Measurements from ENCODE around the gene TMPRSS9. TPM values are rescaled to one million over a fixed set of nuclear protein-coding genes. Genes with fewer than 3 reads are reported as not detected.

TMPRSS9 gene
- total RNA-seq, 2 donors from 2014 or later: not detected

DNA sequence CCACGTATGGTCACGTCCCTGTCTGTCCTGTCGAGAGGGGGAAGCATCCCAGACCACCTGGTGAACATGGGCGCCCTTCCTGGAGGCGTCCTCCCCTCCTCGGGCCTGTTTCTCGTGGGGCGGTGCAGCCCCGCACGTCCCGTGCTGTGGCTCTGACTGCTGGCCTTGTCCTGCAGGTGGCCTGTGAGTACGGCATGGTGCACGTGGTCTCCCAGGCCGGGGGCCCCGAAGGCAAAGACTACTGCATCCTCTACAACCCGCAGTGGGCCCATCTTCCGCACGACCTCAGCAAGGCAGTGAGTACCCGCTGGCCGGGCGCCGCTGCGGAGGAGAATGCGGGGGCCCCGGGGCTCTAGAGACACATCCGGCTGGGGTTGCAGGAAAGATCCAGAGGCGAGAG, 25.6 kb upstream of the TMPRSS9 start:
- H3K27ac ChIP-seq: no peak overlapping the region
- peaks cover 0 to 44% of the 10 kb centered on the region in 2 donors for H3K4me1 ChIP-seq
- H3K4me3 ChIP-seq: no peak overlapping the region
- H3K36me3 ChIP-seq: no peaks in the 10 kb centered on the region
- no peaks in the 10 kb centered on the region for H3K9me3 ChIP-seq
- TF ChIP-seq, protein P1, sequence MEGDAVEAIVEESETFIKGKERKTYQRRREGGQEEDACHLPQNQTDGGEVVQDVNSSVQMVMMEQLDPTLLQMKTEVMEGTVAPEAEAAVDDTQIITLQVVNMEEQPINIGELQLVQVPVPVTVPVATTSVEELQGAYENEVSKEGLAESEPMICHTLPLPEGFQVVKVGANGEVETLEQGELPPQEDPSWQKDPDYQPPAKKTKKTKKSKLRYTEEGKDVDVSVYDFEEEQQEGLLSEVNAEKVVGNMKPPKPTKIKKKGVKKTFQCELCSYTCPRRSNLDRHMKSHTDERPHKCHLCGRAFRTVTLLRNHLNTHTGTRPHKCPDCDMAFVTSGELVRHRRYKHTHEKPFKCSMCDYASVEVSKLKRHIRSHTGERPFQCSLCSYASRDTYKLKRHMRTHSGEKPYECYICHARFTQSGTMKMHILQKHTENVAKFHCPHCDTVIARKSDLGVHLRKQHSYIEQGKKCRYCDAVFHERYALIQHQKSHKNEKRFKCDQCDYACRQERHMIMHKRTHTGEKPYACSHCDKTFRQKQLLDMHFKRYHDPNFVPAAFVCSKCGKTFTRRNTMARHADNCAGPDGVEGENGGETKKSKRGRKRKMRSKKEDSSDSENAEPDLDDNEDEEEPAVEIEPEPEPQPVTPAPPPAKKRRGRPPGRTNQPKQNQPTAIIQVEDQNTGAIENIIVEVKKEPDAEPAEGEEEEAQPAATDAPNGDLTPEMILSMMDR (IDR thresholded peaks at IDR 0.05): no peak
- DNase-seq (ENCODE audit: low spot score): no peak
- no peaks in the 10 kb centered on the region for H3K27me3 ChIP-seq

DNA sequence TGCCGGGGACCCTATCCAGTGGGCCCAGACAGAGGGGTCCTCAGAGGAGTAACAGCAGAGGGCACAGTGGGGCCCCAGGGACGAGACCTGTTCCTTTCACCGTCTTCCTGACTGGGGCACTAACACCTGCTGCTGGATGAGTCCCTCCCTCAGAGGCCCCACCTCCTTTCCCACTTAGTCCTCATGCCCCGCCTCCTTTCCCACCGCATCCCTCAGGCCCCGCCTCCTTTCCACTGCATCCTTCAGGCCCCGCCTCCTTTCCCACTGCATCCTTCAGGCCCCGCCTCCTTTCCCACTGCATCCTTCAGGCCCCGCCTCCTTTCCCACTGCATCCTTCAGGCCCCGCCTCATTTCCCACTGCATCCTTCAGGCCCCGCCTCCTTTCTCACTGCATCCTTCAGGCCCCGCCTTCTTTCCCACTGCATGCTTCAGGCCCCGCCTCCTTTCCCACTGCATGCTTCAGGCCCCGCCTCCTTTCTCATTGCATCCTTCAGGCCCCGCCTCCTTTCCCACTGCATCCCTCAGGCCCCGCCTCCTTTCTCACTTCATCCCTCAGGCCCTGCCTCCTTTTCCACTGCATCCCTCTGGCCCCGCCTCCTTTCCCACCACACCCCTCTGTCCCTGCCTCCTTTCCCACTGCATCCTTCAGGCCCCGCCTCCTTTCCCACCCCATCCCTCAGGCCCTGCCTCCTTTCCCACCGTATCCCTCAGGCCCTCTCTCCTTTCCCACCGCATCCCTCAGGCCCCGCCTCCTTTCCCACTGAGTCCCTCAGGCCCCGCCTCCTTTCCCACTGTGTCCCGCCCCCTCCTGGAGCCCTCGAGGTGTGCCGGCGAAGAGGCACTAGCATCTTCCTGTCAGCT, 24.8 kb upstream of the TMPRSS9 start:
- DNase-seq (ENCODE audit: low spot score): no peak
- TF ChIP-seq, protein P1 (IDR thresholded peaks at IDR 0.05): no peak
- peaks cover 0 to 36% of the 10 kb centered on the region in 2 donors for H3K4me1 ChIP-seq
- no peak overlapping the region for H3K4me3 ChIP-seq
- H3K27ac ChIP-seq: no peak overlapping the region
- H3K36me3 ChIP-seq: no peaks in the 10 kb centered on the region
- no peaks in the 10 kb centered on the region for H3K9me3 ChIP-seq
- no peaks in the 10 kb centered on the region for H3K27me3 ChIP-seq

DNA sequence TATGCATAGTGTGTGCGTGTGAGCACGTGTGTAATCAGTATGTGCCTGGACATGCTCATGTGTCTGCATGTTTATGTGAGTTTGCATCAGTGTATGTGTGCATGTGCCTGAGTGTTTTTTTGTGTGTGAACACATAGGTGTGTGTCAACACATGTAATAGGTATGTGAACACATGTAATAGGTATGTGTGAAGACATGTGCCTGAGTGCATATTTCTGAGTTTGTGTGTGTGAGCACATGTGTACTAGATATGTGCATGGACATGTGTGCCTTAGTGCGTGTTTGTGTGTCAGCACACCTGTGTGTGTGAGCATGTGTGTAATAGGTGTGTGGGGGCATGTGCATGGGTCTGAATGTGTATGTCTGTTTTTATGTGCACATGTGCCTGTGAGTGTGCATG, 24.2 kb upstream of the TMPRSS9 start:
- TF ChIP-seq, protein P1 (IDR thresholded peaks at IDR 0.05): no peak
- Histone ChIP-seq H3K36me3 (peaks cover 1% of the 10 kb centered on the region), H3K9me3 (no peaks in the 10 kb centered on the region), H3K4me1 (peaks cover 0 to 30% of the 10 kb centered on the region in 2 donors), H3K27me3 (no peaks in the 10 kb centered on the region), H3K27ac (no peak overlapping the region), H3K4me3 (no peak overlapping the region)
- DNase-seq (ENCODE audit: low spot score): no peak

DNA sequence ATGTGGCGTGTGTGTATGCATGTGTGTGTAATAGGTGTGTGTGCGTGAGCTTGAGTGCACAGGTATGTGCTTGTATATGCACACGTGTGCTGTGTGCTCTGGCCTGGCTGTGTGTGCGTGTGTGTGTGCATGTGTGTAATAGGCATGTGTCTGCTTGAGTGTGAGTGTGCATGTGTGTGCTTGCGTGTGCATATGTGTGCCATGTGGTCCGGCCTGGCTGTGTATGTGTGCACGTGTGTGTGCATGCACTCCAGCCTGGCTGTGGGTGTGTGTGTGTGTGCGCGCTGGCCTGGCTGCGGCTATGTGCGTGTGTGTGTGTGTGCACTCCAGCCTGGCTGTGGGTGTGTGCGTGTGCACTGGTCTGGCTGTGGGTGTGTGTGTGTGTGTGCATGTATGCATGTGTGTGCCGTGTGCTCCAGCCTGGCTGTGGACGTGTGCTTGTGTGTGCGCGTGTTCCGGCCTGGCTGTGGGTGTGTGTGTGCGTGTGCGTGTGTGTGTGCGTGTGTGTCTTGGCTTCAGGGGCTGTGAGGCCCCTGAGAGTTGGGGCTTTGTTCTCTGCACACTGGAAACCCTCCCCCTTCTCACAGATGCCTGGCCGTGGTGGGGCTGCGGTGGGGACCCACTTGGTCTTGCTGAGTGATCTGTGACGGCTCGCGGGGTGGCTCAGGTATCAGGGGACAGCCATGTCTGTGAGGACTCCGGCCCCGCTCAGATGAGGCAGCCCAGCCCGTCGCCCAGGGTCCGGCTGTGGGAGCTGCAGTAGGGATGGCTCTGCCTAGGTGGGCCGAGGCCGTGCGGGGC, 23.3 kb upstream of the TMPRSS9 start:
- Histone ChIP-seq H3K27me3 (no peaks in the 10 kb centered on the region), H3K27ac (no peak overlapping the region), H3K4me3 (no peak overlapping the region), H3K36me3 (peaks cover 7% of the 10 kb centered on the region), H3K4me1 (peaks cover 0 to 21% of the 10 kb centered on the region in 2 donors), H3K9me3 (no peaks in the 10 kb centered on the region)
- DNase-seq (ENCODE audit: low spot score): no peak
- TF ChIP-seq, protein P1 (IDR thresholded peaks at IDR 0.05): no peak

DNA sequence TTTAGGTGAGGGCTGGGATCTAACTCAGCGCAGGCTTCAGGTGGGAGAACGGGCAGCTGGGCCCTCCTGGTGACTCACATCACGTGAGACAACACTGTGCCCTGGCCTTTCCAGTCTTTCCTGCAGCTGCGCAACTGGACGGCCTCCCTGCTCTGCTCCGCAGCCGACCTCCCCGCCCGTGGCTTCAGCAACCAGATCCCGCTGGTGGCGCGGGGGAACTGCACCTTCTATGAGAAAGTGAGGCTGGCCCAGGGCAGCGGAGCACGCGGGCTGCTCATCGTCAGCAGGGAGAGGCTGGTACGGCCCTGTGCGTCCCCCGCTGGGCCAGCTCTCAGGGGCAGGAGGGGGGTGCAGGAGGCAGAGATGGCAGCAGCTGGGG, 22.7 kb upstream of the TMPRSS9 start:
- DNase-seq (ENCODE audit: low spot score): no peak
- H3K36me3 ChIP-seq: peaks cover 7% of the 10 kb centered on the region
- peaks cover 0 to 15% of the 10 kb centered on the region in 2 donors for H3K4me1 ChIP-seq
- H3K27me3 ChIP-seq: no peaks in the 10 kb centered on the region
- H3K27ac ChIP-seq: no peak overlapping the region
- no peaks in the 10 kb centered on the region for H3K9me3 ChIP-seq
- no peak overlapping the region for H3K4me3 ChIP-seq
- TF ChIP-seq, protein P1 (IDR thresholded peaks at IDR 0.05): no peak
